ENCODE results near the gene GPR42.

Gene GPR42

GRCh38 chr19:35419805-35420204, 48.9 kb downstream of the GPR42 start:
- TF ChIP-seq CTCF (IDR thresholded peaks at IDR 0.05) (no peak), ZFX (IDR thresholded peaks at IDR 0.05; ENCODE audit: borderline replicate concordance) (no peak)
- no peak overlapping the region for H3K27ac ChIP-seq

- TF ChIP-seq ZFX (IDR thresholded peaks at IDR 0.05; ENCODE audit: borderline replicate concordance) (no peak), CTCF (IDR thresholded peaks at IDR 0.05) (no peak)
- no peak overlapping the region for H3K27ac ChIP-seq
Observed at GRCh38 chr19:35421362-35421761, 50.5 kb downstream of the GPR42 start.
